Anterior cingulate cortex (tissue), 58 donors: ENCODE results near the gene PILRB.
"Not testable (repeated sequence)": the region's sequence is repeated elsewhere in the genome, so short reads cannot be mapped to it uniquely, and the experiment has no call there.

ENCODE experiments used
- DNase-seq, 58 donors: peaks; one replicate each; lab custom pipeline; 2025; lab: John Stamatoyannopoulos, UW

Gene PILRB

DNA sequence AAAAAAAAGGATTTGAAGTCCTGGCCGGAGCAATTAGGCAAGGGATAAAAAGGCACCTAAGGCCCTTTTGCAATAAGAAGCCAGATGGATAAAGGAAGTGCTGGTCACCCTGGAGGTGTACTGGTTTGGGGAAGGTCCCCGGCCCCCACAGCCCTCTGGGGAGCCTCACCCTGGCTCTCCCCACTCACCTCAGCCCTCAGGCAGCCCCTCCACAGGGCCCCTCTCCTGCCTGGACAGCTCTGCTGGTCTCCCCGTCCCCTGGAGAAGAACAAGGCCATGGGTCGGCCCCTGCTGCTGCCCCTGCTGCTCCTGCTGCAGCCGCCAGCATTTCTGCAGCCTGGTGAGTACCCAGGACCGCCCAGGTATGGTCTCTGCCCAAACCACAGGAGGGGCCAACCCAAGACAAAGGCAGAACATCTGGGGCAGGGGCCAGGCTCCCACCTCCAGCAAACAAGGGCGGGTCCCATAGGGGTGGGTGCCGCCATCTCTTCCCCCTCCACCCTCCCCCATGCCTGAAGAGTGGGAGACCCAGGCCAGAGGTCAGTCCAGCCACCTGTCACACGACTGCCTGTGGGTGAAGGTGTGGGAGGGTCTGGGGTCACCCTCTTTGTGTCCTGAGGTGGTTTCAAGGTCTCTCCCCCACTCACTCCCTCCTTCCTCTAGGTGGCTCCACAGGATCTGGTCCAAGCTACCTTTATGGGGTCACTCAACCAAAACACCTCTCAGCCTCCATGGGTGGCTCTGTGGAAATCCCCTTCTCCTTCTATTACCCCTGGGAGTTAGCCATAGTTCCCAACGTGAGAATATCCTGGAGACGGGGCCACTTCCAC lies at the start of gene PILRB:
PILRB (plus strand) TSS at position 91 of the 830 bp plus-strand sequence; CDS start at position 277, 186 bp downstream.
- no peak for DNase-seq

DNA sequence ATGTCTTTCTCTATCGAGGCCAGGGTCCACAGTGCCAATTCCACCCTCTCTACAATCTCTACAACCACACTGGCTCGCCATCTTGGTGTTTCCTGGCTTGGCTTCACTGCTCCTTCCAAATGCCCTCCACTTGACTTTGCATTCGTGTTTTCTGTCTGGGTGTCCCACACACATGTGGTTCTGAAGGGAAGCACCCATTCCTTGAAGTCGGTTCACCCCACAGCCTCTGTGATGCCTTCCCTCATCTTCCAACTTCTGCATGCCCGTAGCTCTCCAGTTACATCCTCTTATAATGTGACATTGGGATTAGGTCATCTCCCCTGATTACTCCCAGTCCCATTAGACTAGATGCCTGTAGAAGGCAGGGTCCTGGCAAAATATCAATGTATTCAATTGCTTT lies 39.6 kb upstream of the PILRB start:
- not testable (repeated sequence) for DNase-seq

- not testable (repeated sequence) for DNase-seq
These were observed 36.3 kb upstream of the PILRB start for GRCh38 chr7:100321648-100322047.

DNA sequence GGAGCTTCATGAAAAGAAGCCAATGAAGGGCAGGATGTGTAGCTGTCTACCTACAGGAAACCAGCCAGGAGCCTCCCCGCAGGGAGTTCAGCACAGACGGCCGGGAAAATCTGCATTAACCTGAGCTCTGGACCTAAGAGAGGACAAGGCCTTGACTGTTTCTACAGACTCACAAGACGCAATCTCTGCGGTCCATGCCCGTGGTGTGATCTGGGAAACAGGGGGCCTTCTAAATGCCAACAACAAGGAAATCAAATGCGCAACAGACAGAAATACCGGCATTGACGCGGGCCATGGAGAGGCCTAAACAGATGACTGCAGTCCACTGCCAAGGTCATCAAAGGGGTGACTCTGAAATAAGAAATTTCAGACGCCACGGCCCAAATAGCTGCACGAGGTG lies 33.7 kb upstream of the PILRB start:
- DNase-seq: not testable (repeated sequence)

DNA sequence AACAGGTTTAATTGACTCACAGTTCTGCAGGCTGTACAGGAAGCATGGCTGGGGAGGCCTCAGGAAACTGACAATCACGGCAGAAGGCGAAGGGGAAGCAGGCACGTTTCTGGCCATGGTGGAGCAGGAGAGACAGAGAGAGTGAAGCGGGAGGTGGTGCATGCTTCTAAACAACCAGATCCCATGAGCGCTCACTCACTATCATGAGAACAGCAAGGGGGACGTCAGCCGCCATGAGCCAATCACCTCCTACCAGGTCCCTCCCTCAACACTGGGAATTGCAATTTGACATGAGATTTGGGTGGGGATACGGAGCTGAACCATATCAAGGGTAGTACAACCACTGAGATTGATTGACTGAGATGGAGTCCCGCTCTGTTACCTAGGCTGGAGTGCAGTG lies 32.2 kb upstream of the PILRB start:
- DNase-seq: not testable (repeated sequence)

GRCh38 chr7:100326914-100327313 lies 31.0 kb upstream of the PILRB start:
- not testable (repeated sequence) for DNase-seq

DNA sequence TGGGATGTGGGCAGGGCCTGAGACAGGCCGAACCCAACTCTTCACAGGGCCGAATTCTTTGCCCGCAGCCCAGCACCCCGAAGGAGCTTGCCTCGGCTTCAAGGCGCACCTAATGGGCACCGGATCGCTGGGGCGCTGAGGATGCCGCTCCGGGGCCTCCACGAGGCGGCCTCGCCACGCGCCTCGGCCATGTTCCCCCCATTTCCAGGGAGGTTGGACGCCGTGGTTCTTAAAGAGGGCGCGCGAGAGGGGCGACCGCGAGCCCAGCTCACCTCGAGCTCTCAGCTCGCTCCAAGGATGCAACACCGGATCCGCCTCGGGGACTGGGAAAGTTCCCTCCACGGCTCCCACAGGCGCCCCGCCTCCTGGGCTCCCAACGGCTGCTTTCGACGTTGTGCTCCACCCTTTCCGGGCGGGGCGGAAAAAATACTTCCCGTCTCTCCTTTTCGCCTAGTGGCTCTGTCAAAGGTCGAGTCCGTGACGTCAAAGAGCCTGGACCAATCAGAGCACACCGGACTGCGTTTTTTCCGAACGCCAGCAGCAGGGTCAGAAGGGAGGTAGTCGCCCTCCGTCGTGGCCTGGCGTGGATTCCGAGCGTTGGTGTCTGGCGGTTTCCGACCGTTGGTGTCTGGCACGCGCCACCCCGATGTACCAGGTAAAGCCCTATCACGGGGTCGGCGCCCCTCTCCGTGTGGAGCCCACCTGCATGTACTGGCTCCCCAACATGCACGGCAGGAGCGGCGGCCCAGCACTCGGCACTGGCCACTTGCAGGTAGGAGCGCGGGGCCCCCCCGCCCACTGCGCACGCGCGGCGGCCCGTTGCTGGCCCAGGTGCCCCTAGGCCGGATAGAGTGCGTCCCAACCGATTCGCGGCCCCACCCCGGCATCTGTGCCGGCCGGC lies 22.1 kb upstream of the PILRB start:
- DNase-seq: peak; percentile 70 to 97 (median 91)

- DNase-seq: not testable (repeated sequence)
These were observed 19.7 kb upstream of the PILRB start for GRCh38 chr7:100338083-100338696.

GRCh38 chr7:100341286-100341685 lies 16.6 kb upstream of the PILRB start:
- not testable (repeated sequence) for DNase-seq

- DNase-seq: peak in 2 of 58 donors; percentile 10 to 18
These were observed 15.2 kb upstream of the PILRB start for GRCh38 chr7:100342765-100343164.

GRCh38 chr7:100344124-100344559 lies 13.8 kb upstream of the PILRB start:
- not testable (repeated sequence) for DNase-seq

GRCh38 chr7:100344560-100345287 lies 13.2 kb upstream of the PILRB start:
- peak in 4 of 58 donors; percentile 20 to 56 (median 26) for DNase-seq

DNA sequence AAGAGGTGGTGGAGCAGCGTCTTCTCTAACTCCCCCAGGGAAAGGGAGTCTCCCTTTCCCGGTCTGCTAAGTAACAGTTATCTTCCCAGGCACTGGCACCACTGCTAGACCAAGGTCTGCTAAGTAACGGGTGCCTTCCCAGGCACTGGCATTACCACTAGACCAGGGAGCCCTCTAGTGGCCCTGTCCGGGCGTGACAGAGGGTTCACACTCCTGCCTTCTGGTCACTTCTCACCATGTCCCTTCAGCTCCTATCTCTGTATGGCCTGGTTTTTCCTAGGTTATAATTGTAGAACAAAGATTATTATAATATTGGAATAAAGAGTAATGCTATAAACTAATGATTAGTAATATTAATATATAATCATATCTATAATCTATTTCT lies 12.6 kb upstream of the PILRB start:
- DNase-seq: peak in 50 of 58 donors; percentile 12 to 85 (median 56)

GRCh38 chr7:100346921-100347320 lies 11.0 kb upstream of the PILRB start:
- no peak for DNase-seq

DNA sequence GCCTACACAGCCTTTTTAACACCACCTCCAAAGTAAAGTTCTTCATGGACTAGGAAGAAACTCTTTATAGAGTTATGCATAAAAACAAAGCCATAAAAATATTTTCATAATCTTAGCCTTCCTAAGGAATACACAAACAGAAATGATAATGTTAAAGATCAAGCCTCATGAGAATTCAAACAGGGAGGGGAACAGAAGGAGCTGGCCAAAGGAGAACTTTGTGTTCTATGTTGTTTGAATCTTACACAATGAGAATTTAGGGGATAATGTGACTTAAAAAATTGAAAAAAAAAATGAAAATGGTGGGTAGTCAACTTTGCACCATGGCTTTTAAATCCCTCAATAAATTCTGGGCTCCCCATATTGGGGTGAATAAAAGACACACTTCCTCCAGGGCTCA lies 9.1 kb upstream of the PILRB start:
- DNase-seq: no peak

GRCh38 chr7:100349757-100350156 lies 8.2 kb upstream of the PILRB start:
- no peak for DNase-seq

DNA sequence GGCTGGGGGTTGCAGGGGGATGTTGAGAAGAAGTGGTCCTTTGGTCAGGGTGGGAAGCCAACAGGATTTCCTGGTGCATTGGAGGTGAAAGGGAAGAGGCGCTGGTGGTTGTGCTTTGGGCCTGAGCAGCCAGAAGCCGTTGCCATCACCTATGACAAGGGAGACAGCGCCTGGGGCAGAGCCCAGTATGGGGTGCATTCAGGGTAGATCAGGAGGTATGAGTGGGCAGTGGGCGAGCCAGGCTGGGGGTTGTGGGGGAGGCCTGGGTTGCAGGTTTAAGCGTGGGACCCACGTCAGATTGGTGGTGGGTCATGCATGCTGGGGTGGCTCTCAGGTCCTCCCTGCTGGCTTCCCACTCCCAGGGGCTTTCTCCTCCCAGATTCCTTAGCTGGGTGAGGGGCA lies 6.3 kb upstream of the PILRB start:
- DNase-seq: no peak

- DNase-seq: not testable (repeated sequence)
These were observed 5.6 kb upstream of the PILRB start for GRCh38 chr7:100352230-100352781.

- no peak for DNase-seq
These were observed 4.8 kb upstream of the PILRB start for GRCh38 chr7:100352984-100353684.
